Measurements from ENCODE around the gene DYNLRB1. TPM values are rescaled to one million over a fixed set of nuclear protein-coding genes. Genes with fewer than 3 reads are reported as not detected.
A peak's percentile ranks its signal among the peaks of the same experiment; 100 is the strongest.
"Not testable (repeated sequence)": the region's sequence is repeated elsewhere in the genome, so short reads cannot be mapped to it uniquely, and the experiment has no call there.

The DYNLRB1 gene
- total RNA-seq, 4 donors from 2014 or later = 119 to 231 (median 210) TPM

DNA sequence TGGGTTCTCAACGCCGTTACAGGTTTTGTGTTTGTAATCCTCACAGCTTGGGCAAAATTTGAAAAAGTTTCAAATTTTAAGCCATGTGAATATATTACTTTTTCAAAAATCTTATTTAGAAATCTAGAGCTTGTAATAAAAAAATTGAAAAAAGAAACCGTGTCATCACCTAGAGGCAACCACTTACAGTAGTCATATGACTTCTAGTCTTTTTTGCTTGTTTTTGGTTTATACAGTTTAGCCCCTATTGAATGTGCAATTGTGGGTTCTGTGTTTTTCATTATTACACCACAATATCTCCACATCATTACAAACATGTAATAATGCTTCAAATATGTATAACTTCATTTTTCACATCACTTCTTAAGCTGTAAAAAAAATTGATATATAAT lies 888 bp downstream of the DYNLRB1 start:
- Histone ChIP-seq H3K9me3 (no peaks in the 10 kb centered on the region), H3K27me3 (no peaks in the 10 kb centered on the region), H3K27ac (peak overlapping the region in 2 of 3 donors; percentile 95 to 99), H3K36me3 (no peaks in the 10 kb centered on the region), H3K4me1 (peaks cover 23 to 40% of the 10 kb centered on the region in 2 donors), H3K4me3 (replicated peaks in 1 of 3) (peak overlapping the region; percentile 55 to 77 (median 75))
- TF ChIP-seq, protein P1, sequence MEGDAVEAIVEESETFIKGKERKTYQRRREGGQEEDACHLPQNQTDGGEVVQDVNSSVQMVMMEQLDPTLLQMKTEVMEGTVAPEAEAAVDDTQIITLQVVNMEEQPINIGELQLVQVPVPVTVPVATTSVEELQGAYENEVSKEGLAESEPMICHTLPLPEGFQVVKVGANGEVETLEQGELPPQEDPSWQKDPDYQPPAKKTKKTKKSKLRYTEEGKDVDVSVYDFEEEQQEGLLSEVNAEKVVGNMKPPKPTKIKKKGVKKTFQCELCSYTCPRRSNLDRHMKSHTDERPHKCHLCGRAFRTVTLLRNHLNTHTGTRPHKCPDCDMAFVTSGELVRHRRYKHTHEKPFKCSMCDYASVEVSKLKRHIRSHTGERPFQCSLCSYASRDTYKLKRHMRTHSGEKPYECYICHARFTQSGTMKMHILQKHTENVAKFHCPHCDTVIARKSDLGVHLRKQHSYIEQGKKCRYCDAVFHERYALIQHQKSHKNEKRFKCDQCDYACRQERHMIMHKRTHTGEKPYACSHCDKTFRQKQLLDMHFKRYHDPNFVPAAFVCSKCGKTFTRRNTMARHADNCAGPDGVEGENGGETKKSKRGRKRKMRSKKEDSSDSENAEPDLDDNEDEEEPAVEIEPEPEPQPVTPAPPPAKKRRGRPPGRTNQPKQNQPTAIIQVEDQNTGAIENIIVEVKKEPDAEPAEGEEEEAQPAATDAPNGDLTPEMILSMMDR (IDR thresholded peaks at IDR 0.05) = no peak
- DNase-seq = no peak
- 0% methylated on average over 3 of the region's 3 CpGs for WGBS, 2 donors
- intact Hi-C loops (cut with DNase I) = no loop called here

DNA sequence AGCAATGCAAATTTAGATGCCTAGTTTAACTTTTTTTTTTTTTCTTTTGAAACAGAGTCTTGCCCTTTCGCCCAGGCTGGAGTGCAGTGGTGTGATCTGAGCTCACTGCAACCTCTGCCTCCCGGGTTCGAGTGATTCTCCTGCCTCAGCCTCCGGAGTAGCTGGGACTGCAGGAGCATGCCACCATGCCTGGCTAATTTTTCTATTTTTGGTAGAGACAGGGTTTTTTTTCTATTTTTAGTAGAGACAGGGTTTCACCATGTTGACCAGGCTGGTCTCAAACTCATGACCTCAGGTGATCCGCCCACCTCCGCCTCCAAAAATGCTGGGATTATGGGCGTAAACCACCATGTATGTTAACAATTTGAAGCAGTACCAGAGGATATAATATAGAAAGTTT lies 2.6 kb downstream of the DYNLRB1 start:
- H3K9me3 ChIP-seq; H3K36me3 ChIP-seq; intact Hi-C loops (cut with DNase I); DNase-seq; H3K4me3 ChIP-seq (replicated peaks in 1 of 3); H3K27ac ChIP-seq; H3K27me3 ChIP-seq: not testable (repeated sequence)
- 94 to 97% methylated on average over 7 of the region's 7 CpGs for WGBS, 2 donors
- H3K4me1 ChIP-seq = peaks cover 11 to 35% of the 10 kb centered on the region in 2 donors

DNA sequence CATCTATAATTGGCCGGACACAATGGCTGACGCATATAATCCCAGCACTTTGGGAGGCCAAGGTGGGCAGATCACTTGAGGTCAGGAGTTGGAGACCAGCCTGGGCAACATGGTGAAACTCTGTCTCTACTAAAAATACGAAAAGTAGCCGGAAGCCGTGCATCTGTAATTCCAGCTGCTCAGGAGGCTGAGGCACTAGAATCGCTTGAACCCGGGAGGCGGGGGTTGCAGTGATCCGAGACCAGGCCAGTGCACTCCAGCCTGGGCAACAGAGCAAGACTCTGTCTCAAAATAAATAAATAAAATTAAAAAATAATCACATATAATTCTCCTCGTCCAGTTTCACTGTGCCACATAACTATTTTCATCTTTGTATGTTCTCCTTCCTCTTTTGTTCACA lies 3.6 kb downstream of the DYNLRB1 start:
- H3K27ac ChIP-seq = not testable (repeated sequence)

DNA sequence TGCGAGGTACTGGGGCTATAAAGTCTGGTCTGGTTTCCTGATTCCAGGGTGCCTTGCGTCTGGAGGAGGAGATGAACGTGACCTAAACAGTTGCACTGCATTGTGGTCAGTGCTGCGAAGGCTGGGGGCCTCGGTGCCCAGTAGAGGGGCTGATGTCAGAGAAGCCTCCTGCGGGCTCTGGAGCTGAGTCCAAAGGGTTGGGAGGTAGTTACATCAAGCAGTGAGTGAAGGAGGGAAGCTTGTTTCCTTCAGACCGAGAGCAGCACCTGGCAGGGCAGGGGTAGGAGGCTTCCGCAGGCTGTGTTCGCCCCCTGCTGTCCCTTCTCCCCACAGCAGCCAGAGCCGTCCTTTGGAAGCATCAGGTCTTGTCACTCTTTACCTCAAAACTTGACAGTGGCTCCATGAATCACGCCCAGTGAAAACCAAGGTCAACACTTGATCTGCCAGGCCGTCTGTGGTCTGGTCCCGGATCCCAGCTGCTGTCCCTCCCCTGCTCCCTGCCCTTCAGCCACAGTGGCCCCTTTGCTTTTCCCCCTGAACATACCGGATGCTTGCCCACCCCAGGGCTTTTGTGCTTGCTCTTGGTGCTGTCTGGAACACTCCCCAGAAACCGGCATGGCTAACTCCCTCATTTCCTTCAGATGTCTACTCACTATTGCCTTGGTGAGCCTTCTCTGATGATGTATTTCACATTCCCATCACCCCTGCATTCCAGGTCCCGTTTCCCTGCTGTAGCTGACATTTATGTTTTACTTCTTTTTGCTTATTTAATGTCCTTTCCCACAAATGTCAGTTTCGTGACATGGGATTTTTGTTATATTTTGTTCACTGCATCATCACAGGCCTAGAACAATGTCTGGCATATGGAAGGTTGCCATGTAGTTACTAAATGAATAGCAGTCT lies 7.0 kb downstream of the DYNLRB1 start:
- peak overlapping the region in 2 of 3 donors; percentile 14 to 17 for H3K27ac ChIP-seq
- H3K36me3 ChIP-seq = peaks cover 14% of the 10 kb centered on the region in 2 donors
- H3K9me3 ChIP-seq = no peaks in the 10 kb centered on the region
- TF ChIP-seq, protein P1 (IDR thresholded peaks at IDR 0.05) = peak in 4 of 6 experiments; percentile 31 to 52 (median 42)
- no peak for TF ChIP-seq POLR2A (IDR thresholded peaks at IDR 0.05)
- H3K4me1 ChIP-seq = peaks cover 7 to 44% of the 10 kb centered on the region in 2 donors
- H3K27me3 ChIP-seq = no peaks in the 10 kb centered on the region
- intact Hi-C loops (cut with DNase I) = no loop called here
- DNase-seq = peak; percentile 22 to 33
- 66 to 73% methylated on average over 17 of the region's 17 CpGs for WGBS, 2 donors
- H3K4me3 ChIP-seq (replicated peaks in 1 of 3) = no peak overlapping the region

More for the DNA sequence above, 3.6 kb downstream of the DYNLRB1 start:
- H3K9me3 ChIP-seq; H3K36me3 ChIP-seq; H3K4me3 ChIP-seq (replicated peaks in 1 of 3); H3K27me3 ChIP-seq; intact Hi-C loops (cut with DNase I); DNase-seq: not testable (repeated sequence)
- 75 to 82% methylated on average over 10 of the region's 10 CpGs for WGBS, 2 donors
- peaks cover 8 to 35% of the 10 kb centered on the region in 2 donors for H3K4me1 ChIP-seq

DNA sequence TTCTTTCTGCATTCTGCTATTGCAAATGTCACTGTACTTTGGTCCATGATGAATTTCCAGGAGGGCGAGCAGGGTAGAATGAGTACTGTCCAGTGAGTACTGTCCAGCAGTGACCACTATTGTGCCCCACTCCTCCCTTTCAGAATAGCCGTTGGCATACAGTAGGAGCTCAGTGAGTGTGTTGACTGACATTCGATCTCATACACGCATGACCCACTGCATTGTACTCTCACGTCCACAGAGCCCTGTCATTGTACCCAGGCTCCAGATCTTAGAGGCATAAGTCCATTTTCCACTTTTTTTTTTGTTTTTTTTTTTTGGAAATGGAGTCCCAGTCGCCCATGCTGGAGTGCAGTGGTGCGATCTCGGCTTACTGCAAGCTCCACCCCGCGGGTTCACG lies 8.2 kb downstream of the DYNLRB1 start:
- Histone ChIP-seq H3K4me3 (replicated peaks in 1 of 3) (no peak overlapping the region), H3K9me3 (no peaks in the 10 kb centered on the region), H3K27me3 (no peaks in the 10 kb centered on the region), H3K36me3 (peaks cover 14 to 21% of the 10 kb centered on the region in 2 donors), H3K4me1 (peaks cover 16 to 48% of the 10 kb centered on the region in 2 donors), H3K27ac (no peak overlapping the region)
- DNase-seq = no peak
- TF ChIP-seq, protein P1 (IDR thresholded peaks at IDR 0.05) = no peak
- TF ChIP-seq POLR2A (IDR thresholded peaks at IDR 0.05) = no peak
- WGBS, 2 donors = 90 to 96% methylated on average over 11 of the region's 11 CpGs
- intact Hi-C loops (cut with DNase I) = no loop called here

DNA sequence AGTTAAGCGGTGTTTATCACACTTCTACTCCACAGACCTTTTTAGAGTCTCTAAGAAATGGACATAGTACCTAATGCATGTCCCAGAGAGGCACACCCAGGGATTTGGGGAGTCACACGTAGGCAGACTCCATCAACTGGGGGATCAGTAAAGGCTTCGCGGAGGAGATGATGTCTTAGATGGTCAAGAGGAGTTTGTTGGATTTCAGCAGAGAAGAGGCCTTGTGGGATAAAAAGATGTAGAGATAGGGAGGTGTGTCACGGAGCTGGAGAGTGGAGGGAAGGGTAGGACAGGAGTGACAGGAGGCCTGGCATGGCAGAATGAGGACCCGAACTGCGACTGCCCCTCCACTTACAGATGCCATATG lies 9.1 kb downstream of the DYNLRB1 start:
- Histone ChIP-seq H3K9me3 (no peaks in the 10 kb centered on the region), H3K27me3 (no peaks in the 10 kb centered on the region), H3K27ac (peak overlapping the region in 2 of 3 donors; percentile 41 to 76), H3K36me3 (peaks cover 14 to 25% of the 10 kb centered on the region in 2 donors), H3K4me1 (peaks cover 16 to 50% of the 10 kb centered on the region in 2 donors), H3K4me3 (replicated peaks in 1 of 3) (no peak overlapping the region)
- TF ChIP-seq, protein P1 (IDR thresholded peaks at IDR 0.05) = no peak
- no peak for TF ChIP-seq POLR2A (IDR thresholded peaks at IDR 0.05)
- WGBS, 2 donors = 91% methylated on average over 7 of the region's 7 CpGs
- no peak for DNase-seq
- intact Hi-C loops (cut with DNase I) = no loop called here

Data from thyroid gland (tissue), 4 donors.